ENCODE results near the gene TBC1D1. TPM values are rescaled to one million over a fixed set of nuclear protein-coding genes. Genes with fewer than 3 reads are reported as not detected.

Gene TBC1D1
- total and polyA plus RNA-seq, 2 of the 8 experiments (the other 6 are each of a cell fraction or from before 2014, with no cell fraction given): 96.9 to 162 TPM

GRCh38 chr4:38177641-38178391 lies 286.9 kb downstream of the TBC1D1 start (continued):
- TF ChIP-seq GABPA (IDR thresholded peaks at IDR 0.05; ENCODE audit: borderline replicate concordance, insufficient read depth, low read length) (no peak), CREB1 (IDR thresholded peaks at IDR 0.05) (no peak), TAF7 (optimal IDR thresholded peaks at IDR 0.05; ENCODE audit: borderline replicate concordance, low read depth, low read length) (no peak), TAF1 (IDR thresholded peaks at IDR 0.05; ENCODE audit: low read depth, low read length) (no peak), CBX8 (IDR thresholded peaks at IDR 0.05; ENCODE audit: borderline replicate concordance, low read depth, low read length) (no peak), HDAC2 (IDR thresholded peaks at IDR 0.05; ENCODE audit: borderline replicate concordance in 1 of 2, low read depth in 2 of 2, low read length in 2 of 2) (no peak), RXRA (IDR thresholded peaks at IDR 0.05; ENCODE audit: insufficient read depth, low read depth, low read length) (no peak)
